ENCODE results near the gene ZNF496. TPM values are rescaled to one million over a fixed set of nuclear protein-coding genes. Genes with fewer than 3 reads are reported as not detected.

ZNF496 gene
- total and polyA plus RNA-seq, 11 donors, result 6.2 to 37.9 (median 15.0) TPM

- Histone ChIP-seq H3K27ac (no peak overlapping the region), H3K36me3 (no peaks in the 10 kb centered on the region), H3K4me1 (peaks cover 0 to 5% (median 0%) of the 10 kb centered on the region in 12 donors), H3K9me3 (peaks cover 0 to 2% (median 0%) of the 10 kb centered on the region in 12 donors), H3K27me3 (no peaks in the 10 kb centered on the region), H3K4me3 (no peak overlapping the region)
- no peak for TF ChIP-seq POLR2A (IDR thresholded peaks at IDR 0.05)
- TF ChIP-seq, protein P1, sequence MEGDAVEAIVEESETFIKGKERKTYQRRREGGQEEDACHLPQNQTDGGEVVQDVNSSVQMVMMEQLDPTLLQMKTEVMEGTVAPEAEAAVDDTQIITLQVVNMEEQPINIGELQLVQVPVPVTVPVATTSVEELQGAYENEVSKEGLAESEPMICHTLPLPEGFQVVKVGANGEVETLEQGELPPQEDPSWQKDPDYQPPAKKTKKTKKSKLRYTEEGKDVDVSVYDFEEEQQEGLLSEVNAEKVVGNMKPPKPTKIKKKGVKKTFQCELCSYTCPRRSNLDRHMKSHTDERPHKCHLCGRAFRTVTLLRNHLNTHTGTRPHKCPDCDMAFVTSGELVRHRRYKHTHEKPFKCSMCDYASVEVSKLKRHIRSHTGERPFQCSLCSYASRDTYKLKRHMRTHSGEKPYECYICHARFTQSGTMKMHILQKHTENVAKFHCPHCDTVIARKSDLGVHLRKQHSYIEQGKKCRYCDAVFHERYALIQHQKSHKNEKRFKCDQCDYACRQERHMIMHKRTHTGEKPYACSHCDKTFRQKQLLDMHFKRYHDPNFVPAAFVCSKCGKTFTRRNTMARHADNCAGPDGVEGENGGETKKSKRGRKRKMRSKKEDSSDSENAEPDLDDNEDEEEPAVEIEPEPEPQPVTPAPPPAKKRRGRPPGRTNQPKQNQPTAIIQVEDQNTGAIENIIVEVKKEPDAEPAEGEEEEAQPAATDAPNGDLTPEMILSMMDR (IDR thresholded peaks at IDR 0.05), result no peak
- WGBS, 4 donors, result 95 to 97% (median 96%) methylated on average over 2 of the region's 2 CpGs
- intact Hi-C loops (cut with DNase I), result no loop called here
- ATAC-seq (no peak), DNase-seq (no peak)
These were observed 54.5 kb downstream of the ZNF496 start for GRCh38 chr1:247277191-247277590.

- ATAC-seq (no peak), DNase-seq (no peak)
- peaks cover 0 to 5% (median 0%) of the 10 kb centered on the region in 12 donors for H3K4me1 ChIP-seq
- H3K9me3 ChIP-seq, result peaks cover 0 to 24% (median 2%) of the 10 kb centered on the region in 12 donors
- intact Hi-C loops (cut with DNase I), result no loop called here
- no peaks in the 10 kb centered on the region for H3K36me3 ChIP-seq
- no peak for TF ChIP-seq POLR2A (IDR thresholded peaks at IDR 0.05)
- TF ChIP-seq, protein P1 (IDR thresholded peaks at IDR 0.05), result no peak
- H3K27ac ChIP-seq, result no peak overlapping the region
- H3K4me3 ChIP-seq, result no peak overlapping the region
- WGBS, 4 donors, result 94 to 95% (median 94%) methylated on average over 3 of the region's 3 CpGs
- H3K27me3 ChIP-seq, result no peaks in the 10 kb centered on the region
These were observed 56.9 kb downstream of the ZNF496 start for GRCh38 chr1:247274605-247275256.

DNA sequence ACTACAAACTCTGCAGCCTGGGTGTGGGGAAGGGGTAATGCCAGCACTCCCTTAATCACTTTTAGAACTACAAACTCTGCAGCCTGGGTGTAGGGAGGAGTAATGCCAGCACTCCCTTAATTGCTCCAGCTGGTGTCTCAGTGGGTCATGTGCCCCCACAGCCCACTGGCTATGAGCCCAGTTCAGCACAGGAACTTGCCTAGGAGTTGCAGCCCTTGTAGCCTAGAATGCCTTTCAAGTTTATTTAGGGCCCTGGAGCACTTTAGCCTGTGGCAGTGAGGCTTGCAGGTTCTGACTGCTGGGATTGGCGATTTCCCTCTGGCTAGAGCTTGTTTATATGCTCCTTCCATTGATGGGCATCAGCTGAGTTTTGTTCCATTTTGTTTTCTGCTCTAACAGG, 58.7 kb downstream of the ZNF496 start:
- Histone ChIP-seq H3K9me3 (peaks cover 0 to 24% (median 2%) of the 10 kb centered on the region in 12 donors), H3K4me3 (no peak overlapping the region), H3K4me1 (peaks cover 0 to 5% (median 0%) of the 10 kb centered on the region in 12 donors), H3K27ac (no peak overlapping the region), H3K27me3 (no peaks in the 10 kb centered on the region), H3K36me3 (no peaks in the 10 kb centered on the region)
- TF ChIP-seq, protein P1 (IDR thresholded peaks at IDR 0.05), result no peak
- no peak for TF ChIP-seq POLR2A (IDR thresholded peaks at IDR 0.05)
- 54 to 69% (median 63%) methylated on average over 1 of the region's 1 CpG for WGBS, 4 donors
- peak in 3 of 4 donors; percentile 51 to 71 (median 61) for ATAC-seq
- DNase-seq, result peak in 2 of 5 donors; percentile 15 to 46
- intact Hi-C loops (cut with DNase I), result no loop called here

- H3K4me3 ChIP-seq, result no peak overlapping the region
- no peaks in the 10 kb centered on the region for H3K36me3 ChIP-seq
- intact Hi-C loops (cut with DNase I), result no loop called here
- H3K27me3 ChIP-seq, result no peaks in the 10 kb centered on the region
- TF ChIP-seq, protein P1 (IDR thresholded peaks at IDR 0.05), result no peak
- TF ChIP-seq POLR2A (IDR thresholded peaks at IDR 0.05), result no peak
- H3K9me3 ChIP-seq, result peaks cover 0 to 24% (median 2%) of the 10 kb centered on the region in 12 donors
- no peak for DNase-seq
- H3K4me1 ChIP-seq, result peaks cover 0 to 5% (median 0%) of the 10 kb centered on the region in 12 donors
- WGBS, 4 donors, result 59 to 68% (median 62%) methylated on average over 1 of the region's 1 CpG; no CpG with 5 or more reads in 1 of the 4 donors
- no peak overlapping the region for H3K27ac ChIP-seq
- ATAC-seq, result no peak
These were observed 61.7 kb downstream of the ZNF496 start for GRCh38 chr1:247270003-247270402.
